ACC112 (cell line): ENCODE measurements around the gene COBL.

ENCODE experiments used
- H2AFZ ChIP-seq: fragments of 200-600 bp; sonication (generic); one replicate; pipeline ENCODE4 v1.6.0; 2017; ENCODE audit warnings: antibody characterized with exemption, low read length; ENCODE audit not compliant: unreplicated experiment
- H3K27ac ChIP-seq: fragments of 200-600 bp; sonication (generic); 2 replicates; pipeline ENCODE4 v1.5.1; 2014; ENCODE audit warnings: low read depth, mild to moderate bottlenecking, antibody characterized with exemption, low read length, moderate library complexity
- H3K27me3 ChIP-seq: fragments of 200-600 bp; sonication (generic); 2 replicates; pipeline ENCODE4 v1.6.1; 2014; ENCODE audit warnings: mild to moderate bottlenecking, antibody characterized with exemption, low read length, moderate library complexity, mixed read lengths; ENCODE audit not compliant: insufficient read depth
- H3K36me3 ChIP-seq: fragments of 200-600 bp; sonication (generic); 2 replicates; pipeline ENCODE4 v1.6.1; 2016; ENCODE audit warnings: mild to moderate bottlenecking, antibody characterized with exemption, low read length, moderate library complexity, mixed read lengths; ENCODE audit not compliant: insufficient read depth
- H3K4me1 ChIP-seq: fragments of 200-600 bp; sonication (generic); one replicate; pipeline ENCODE4 v1.6.1; 2016; ENCODE audit warnings: low read length, mixed read lengths; ENCODE audit not compliant: insufficient read depth, unreplicated experiment, control insufficient read depth
- H3K4me3 ChIP-seq: fragments of 200-600 bp; sonication (generic); 2 replicates; pipeline ENCODE4 v1.5.1; 2014; ENCODE audit warnings: mild to moderate bottlenecking, low read depth, low read length
- H3K79me2 ChIP-seq: fragments of 200-600 bp; sonication (generic); one replicate; pipeline ENCODE4 v1.6.0; 2016; ENCODE audit warnings: low read length; ENCODE audit not compliant: control insufficient read depth, unreplicated experiment, insufficient read depth

The COBL gene

DNA sequence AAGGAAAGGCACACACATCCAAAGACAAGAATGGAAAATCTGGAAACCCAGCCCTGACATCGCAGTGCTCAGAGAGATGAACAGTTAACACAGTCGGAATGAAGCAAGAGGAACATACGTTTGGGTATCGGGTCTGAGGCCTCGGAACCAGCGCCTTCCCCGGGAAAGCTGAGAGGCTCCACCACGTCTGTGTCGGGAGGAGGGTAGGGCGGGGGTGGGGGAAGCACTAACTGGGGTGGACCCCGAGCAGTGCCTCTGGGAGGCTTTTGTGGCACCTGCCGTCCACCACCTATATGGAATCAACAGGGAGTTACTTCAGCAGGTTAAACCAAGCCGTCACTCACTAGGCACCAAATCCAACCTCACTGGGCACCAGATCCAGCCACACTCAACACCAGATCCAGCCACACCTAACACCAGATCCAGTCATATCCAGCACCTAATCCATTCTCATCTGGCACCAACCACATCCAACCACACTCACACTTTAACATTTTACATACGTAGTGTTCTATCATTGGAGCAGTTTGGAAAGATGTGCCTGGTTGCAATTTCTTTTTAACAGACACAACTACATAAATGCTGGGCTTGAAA is 233.6 kb downstream of the COBL start:
- no peak overlapping the region for H3K27ac ChIP-seq
- no peaks in the 10 kb centered on the region for H3K79me2 ChIP-seq
- no peak overlapping the region for H2AFZ ChIP-seq
- peaks cover 2% of the 10 kb centered on the region; the same call in 1 of the 2 replicates for H3K27me3 ChIP-seq
- no peaks in the 10 kb centered on the region for H3K36me3 ChIP-seq
- H3K4me3 ChIP-seq, result no peak overlapping the region
- H3K4me1 ChIP-seq, result peaks cover 2% of the 10 kb centered on the region

DNA sequence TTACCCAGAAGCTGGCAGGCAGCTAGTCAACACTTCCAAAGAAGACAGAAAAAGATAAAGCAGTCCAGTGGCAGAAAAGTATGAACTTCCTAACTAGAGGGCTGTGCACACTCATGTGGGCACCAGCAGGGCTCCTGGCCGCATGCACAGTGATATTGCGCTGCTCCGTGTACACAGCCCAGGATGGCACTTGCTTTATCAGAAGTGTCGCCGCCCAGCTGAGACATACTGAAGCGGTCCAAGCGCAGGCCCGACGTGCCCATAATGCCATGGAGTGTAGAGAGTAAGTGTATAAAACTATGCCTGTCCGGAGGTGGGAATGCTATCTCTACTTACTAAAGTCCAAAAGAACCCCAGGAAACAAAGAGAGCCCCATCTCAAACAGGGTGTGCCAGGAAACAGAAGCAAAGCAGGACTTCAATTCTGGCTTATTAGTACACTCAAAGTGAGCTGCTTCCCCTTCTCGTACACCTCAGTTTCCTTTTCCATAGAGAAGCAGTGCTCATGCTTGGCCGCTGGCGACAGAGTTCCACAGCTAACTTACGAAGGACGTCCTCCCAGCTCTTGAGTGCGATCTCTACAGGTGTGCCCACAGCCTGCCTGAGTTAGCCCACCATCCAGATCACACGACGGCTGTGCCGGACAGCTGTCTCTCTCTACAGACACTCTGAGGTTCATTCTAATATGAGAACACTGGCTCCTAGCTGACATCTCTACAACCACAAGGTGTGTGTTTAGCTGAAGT is 234.3 kb downstream of the COBL start:
- Histone ChIP-seq H3K4me3 (no peak overlapping the region), H3K36me3 (no peaks in the 10 kb centered on the region), H3K27me3 (peaks cover 2% of the 10 kb centered on the region; the same call in 1 of the 2 replicates)

GRCh38 chr7:51081270-51081890 is 235.2 kb downstream of the COBL start:
- Histone ChIP-seq H3K27me3 (peaks cover 2% of the 10 kb centered on the region; the same call in 1 of the 2 replicates), H2AFZ (no peak overlapping the region), H3K27ac (no peak overlapping the region), H3K36me3 (no peaks in the 10 kb centered on the region), H3K4me1 (peaks cover 2% of the 10 kb centered on the region), H3K4me3 (no peak overlapping the region), H3K79me2 (no peaks in the 10 kb centered on the region)

More for the DNA sequence above, 234.3 kb downstream of the COBL start:
- Histone ChIP-seq H2AFZ (no peak overlapping the region), H3K4me1 (peaks cover 2% of the 10 kb centered on the region), H3K27ac (no peak overlapping the region), H3K79me2 (no peaks in the 10 kb centered on the region)

DNA sequence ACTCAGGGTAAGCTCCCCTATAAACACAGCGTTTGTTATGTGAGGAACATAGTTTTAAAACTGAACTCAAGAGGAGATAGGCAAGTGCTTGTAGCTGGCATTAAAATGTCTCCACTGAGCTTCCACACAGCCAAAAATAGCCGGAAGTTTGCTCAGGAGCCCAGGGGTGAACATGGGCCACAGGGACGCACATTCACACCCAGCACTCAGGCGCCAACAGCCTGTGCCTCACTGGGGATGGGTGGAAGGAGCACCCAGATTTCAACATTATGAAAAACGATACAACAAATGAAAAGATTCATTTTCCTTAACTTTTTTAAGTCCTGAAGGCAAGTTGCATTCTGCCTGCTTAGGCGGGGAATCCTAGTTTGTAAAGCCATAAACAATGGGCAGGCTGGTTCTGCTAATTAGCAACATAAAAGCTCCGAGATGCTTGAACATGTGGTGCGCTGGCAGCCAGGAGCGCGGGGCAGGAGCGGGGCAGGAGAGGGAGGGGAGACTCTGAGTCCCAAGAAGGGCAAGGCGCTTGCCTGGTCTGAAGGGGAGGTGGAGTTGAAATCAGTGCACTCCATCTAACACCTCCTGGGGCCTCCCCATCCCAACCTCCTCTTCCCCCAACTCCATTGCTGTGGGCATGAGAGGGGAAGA is 235.9 kb downstream of the COBL start:
- no peak overlapping the region for H3K4me3 ChIP-seq
- no peak overlapping the region for H3K27ac ChIP-seq
- H3K4me1 ChIP-seq, result peaks cover 2% of the 10 kb centered on the region
- H3K27me3 ChIP-seq, result peaks cover 2% of the 10 kb centered on the region; the same call in 1 of the 2 replicates
- H3K79me2 ChIP-seq, result no peaks in the 10 kb centered on the region
- no peak overlapping the region for H2AFZ ChIP-seq
- no peaks in the 10 kb centered on the region for H3K36me3 ChIP-seq

DNA sequence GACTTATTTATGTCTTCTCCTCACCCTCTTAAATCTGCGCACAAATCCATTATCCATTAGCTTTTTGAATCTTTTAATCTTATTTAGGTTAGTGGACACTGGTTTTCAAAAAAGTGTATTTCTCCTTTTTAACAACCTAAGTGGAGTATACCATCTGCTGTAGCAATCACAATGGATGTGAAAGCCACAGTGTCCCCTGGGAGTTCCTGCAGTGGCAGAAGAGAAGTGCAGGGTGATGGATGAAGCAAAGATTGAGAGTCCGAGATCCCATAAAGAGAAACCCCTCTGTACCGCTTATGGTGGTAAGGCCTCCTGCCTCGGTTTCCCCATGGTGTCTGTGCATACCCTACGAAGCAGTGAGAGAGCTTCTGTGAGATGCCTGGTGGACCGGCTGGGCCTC is 236.4 kb downstream of the COBL start:
- no peak overlapping the region for H3K27ac ChIP-seq

DNA sequence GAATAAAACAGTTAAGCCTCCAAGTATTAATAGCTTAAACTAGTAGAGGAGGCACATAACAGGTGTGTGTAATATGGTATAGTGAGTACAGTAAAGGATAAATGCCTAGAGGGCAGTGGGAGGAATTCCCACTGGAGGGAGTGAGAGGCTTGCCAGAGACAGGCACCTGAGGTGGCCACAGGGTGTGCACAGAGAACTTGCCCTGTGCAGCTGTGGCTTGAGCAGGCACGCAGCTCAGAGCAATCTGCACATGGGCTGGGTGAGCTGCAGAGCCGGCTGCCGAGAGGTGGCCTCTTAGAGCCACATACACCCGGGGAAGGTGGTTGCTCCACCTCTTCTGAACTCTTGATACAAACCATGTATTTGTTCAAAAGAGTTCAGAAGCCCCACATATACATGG is 237.1 kb downstream of the COBL start:
- Histone ChIP-seq H3K4me1 (peaks cover 2% of the 10 kb centered on the region), H3K27me3 (peaks cover 2% of the 10 kb centered on the region; the same call in 1 of the 2 replicates), H3K79me2 (no peaks in the 10 kb centered on the region), H3K4me3 (no peak overlapping the region), H3K27ac (no peak overlapping the region), H3K36me3 (no peaks in the 10 kb centered on the region), H2AFZ (no peak overlapping the region)

More for the DNA sequence above, 236.4 kb downstream of the COBL start:
- Histone ChIP-seq H3K4me3 (no peak overlapping the region), H3K79me2 (no peaks in the 10 kb centered on the region), H3K27me3 (peaks cover 2% of the 10 kb centered on the region; the same call in 1 of the 2 replicates), H3K36me3 (no peaks in the 10 kb centered on the region), H3K4me1 (peaks cover 2% of the 10 kb centered on the region), H2AFZ (no peak overlapping the region)

GRCh38 chr7:51078653-51079052 is 238.0 kb downstream of the COBL start:
- Histone ChIP-seq H3K27me3 (peaks cover 2% of the 10 kb centered on the region; the same call in 1 of the 2 replicates), H2AFZ (no peak overlapping the region), H3K4me3 (no peak overlapping the region), H3K4me1 (peaks cover 2% of the 10 kb centered on the region), H3K27ac (no peak overlapping the region), H3K79me2 (no peaks in the 10 kb centered on the region), H3K36me3 (no peaks in the 10 kb centered on the region)

GRCh38 chr7:51077987-51078370 is 238.6 kb downstream of the COBL start:
- H3K79me2 ChIP-seq, result no peaks in the 10 kb centered on the region
- no peaks in the 10 kb centered on the region for H3K36me3 ChIP-seq
- no peak overlapping the region for H3K4me3 ChIP-seq
- peaks cover 2% of the 10 kb centered on the region; the same call in 1 of the 2 replicates for H3K27me3 ChIP-seq
- H2AFZ ChIP-seq, result no peak overlapping the region
- no peak overlapping the region for H3K27ac ChIP-seq
- H3K4me1 ChIP-seq, result peaks cover 2% of the 10 kb centered on the region

DNA sequence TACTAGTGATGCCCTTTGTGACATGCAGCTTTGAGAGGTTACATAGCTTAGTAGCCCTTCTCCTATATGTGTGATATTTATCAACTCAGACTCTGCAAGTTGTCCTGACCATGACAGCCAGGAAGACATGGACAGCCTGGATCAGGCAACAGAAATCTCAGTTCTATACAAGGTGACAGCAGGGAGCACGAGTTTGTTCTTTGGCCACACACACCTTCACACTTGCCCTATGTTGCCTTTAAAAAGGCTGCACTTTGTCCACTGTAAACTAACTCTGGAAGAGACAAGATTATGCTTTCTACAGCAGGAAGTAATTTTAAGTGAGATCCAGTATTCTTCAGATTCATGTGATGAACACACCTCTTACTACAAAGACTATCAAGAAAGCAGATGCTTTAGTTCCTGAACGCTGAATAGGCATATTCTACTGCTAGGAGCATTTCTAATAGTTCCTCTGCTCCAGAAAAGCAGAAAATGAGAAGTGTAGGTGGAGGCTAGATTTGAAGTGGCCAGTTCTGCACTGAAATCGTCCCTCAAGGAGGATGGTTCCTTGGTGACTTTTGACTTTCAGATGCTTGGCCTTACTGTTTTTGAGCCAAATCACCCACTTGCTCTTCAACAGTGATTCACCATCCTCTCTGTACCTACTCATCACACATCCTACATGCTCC is 239.2 kb downstream of the COBL start:
- Histone ChIP-seq H3K79me2 (no peaks in the 10 kb centered on the region), H3K4me1 (peaks cover 2% of the 10 kb centered on the region), H2AFZ (no peak overlapping the region), H3K4me3 (no peak overlapping the region), H3K27ac (no peak overlapping the region), H3K27me3 (peaks cover 2% of the 10 kb centered on the region; the same call in 1 of the 2 replicates), H3K36me3 (no peaks in the 10 kb centered on the region)
